Neuron (in vitro differentiated cells): ENCODE results near the gene SENP6.
A peak's percentile ranks its signal among the peaks of the same experiment; 100 is the strongest.
"Not testable (repeated sequence)": the region's sequence is repeated elsewhere in the genome, so short reads cannot be mapped to it uniquely, and the experiment has no call there.

Experiments
- H2AFZ ChIP-seq: one replicate; pipeline ENCODE4 v1.6.1; 2013; ENCODE audit warnings: low read depth, mild to moderate bottlenecking, inconsistent platforms, low read length, moderate library complexity
- H3K27me3 ChIP-seq: one replicate; pipeline ENCODE4 v1.6.1; 2013; ENCODE audit warnings: low read length; ENCODE audit not compliant: insufficient read depth
- H3K36me3 ChIP-seq: one replicate; pipeline ENCODE4 v1.6.1; 2013; ENCODE audit warnings: low read length; ENCODE audit not compliant: insufficient read depth
- H3K4me1 ChIP-seq: one replicate; pipeline ENCODE4 v1.6.1; 2013; ENCODE audit warnings: low read length; ENCODE audit not compliant: insufficient read depth
- H3K4me3 ChIP-seq: 2 replicates; pipeline ENCODE4 v1.5.1; 2013; ENCODE audit warnings: mild to moderate bottlenecking, low read length, moderate library complexity
- H3K9me3 ChIP-seq: one replicate; pipeline ENCODE4 v1.6.1; 2013; ENCODE audit warnings: low read length

Gene SENP6

DNA sequence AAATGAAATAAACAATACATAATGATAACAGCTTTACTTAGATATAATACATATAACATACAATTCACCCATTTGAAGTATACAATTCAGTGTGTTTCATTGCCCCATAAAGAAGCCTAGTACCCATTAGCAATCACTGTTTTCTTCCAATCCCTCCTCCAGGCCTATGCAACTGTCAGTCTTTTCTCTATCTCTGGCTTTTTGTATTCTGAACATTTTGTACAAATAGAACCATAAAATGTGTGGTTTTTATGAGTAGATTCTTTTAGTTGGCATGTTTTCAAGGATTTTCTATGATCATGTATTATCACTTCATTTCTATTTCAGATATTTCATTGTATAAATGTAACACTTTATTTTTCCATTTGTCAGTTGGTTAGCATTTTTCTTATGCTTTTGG is 92.7 kb downstream of the SENP6 start:
- H2AFZ ChIP-seq = no peak overlapping the region
- H3K27me3 ChIP-seq = no peaks in the 10 kb centered on the region
- no peak overlapping the region for H3K4me3 ChIP-seq
- H3K4me1 ChIP-seq = no peaks in the 10 kb centered on the region
- H3K9me3 ChIP-seq = no peaks in the 10 kb centered on the region
- H3K36me3 ChIP-seq = peaks cover 49% of the 10 kb centered on the region

DNA sequence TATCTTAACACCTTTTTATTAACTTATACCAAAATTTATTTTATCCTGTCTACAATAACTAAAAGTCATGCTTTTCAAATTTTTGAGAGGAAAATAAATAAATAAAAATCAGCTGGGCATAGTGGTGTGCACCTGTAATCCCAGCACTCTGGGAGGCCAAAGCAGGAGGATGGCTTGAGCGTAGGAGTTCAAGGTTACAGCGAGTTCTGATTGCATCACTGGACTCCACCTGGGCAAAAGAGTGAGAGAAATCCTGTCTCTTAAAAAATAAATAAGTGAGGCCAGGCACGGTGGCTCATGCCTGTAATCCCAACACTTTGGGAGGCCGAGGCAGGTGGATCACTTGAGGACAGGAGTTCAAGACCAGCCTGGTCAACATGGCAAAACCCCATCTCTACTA is 106.7 kb downstream of the SENP6 start:
- peaks cover 58% of the 10 kb centered on the region for H3K36me3 ChIP-seq
- H3K27me3 ChIP-seq = not testable (repeated sequence)

DNA sequence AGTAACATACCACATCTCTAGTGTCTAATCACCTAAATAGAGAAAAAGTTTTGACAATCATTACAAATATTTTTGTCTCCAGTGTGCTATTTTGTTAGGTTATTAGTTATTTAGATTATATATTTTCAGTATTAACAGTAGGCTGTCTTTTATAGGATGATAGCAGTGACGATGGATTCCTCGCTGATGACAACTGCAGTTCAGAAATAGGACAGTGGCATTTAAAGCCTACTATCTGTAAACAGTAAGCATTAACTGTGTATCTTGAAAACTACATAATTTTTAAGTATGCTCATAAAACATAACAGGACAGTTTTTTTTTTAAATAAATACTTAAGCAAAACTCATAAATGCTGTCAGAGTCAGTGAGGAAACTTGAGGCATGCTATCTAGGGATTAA is 109.5 kb downstream of the SENP6 start:
- peaks cover 73% of the 10 kb centered on the region for H3K36me3 ChIP-seq
- no peaks in the 10 kb centered on the region for H3K9me3 ChIP-seq
- H3K4me3 ChIP-seq = no peak overlapping the region
- H3K27me3 ChIP-seq = no peaks in the 10 kb centered on the region
- H2AFZ ChIP-seq = no peak overlapping the region
- no peaks in the 10 kb centered on the region for H3K4me1 ChIP-seq

More for the DNA sequence above, 106.7 kb downstream of the SENP6 start:
- H3K4me1 ChIP-seq, H2AFZ ChIP-seq, H3K4me3 ChIP-seq, H3K9me3 ChIP-seq: not testable (repeated sequence)

DNA sequence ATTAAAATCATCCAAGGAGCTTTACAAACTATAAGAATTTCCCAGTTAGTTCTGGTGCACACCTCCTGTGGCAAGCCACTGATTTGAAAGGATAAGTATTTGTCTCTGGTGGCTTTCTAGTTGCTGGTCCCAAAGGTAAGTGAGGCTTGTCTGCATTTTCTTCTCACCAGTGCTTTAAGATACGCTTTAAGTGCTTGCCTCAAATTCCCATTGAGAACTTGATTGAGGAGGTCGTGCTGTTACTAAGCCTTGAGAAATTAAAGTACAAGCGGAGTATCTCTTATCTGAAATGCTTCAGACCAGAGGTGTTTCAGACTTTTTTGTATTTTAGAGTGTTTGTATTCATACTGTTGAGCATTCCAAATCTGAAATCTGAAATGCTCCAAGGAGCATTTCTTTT is 117.5 kb downstream of the SENP6 start:
- Histone ChIP-seq H3K36me3 (peaks cover 26% of the 10 kb centered on the region), H2AFZ (no peak overlapping the region), H3K4me1 (no peaks in the 10 kb centered on the region), H3K27me3 (no peaks in the 10 kb centered on the region), H3K4me3 (no peak overlapping the region), H3K9me3 (no peaks in the 10 kb centered on the region)

DNA sequence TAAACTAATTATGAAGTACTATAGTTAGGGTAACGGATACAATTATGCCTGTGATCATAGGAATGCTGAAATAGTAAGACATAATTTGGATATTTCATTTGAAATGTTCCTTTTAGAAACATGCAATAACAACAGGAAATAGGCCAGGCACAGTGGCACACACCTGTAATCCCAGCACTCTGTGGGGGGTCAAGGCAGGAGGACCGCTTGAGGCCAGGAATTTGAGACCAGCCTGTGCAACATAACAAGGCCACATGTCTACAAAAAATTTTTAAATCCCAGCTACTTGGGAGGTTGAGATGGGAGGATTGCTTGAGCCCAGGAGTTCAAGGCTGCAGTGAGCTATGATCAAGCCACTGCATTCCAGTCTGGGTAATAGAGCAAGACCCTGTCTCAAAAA is 121.7 kb downstream of the SENP6 start:
- H3K27me3 ChIP-seq = no peaks in the 10 kb centered on the region
- H3K4me1 ChIP-seq = no peaks in the 10 kb centered on the region
- no peak overlapping the region for H2AFZ ChIP-seq
- H3K36me3 ChIP-seq = peaks cover under 1% of the 10 kb centered on the region
- H3K4me3 ChIP-seq = no peak overlapping the region
- no peaks in the 10 kb centered on the region for H3K9me3 ChIP-seq

DNA sequence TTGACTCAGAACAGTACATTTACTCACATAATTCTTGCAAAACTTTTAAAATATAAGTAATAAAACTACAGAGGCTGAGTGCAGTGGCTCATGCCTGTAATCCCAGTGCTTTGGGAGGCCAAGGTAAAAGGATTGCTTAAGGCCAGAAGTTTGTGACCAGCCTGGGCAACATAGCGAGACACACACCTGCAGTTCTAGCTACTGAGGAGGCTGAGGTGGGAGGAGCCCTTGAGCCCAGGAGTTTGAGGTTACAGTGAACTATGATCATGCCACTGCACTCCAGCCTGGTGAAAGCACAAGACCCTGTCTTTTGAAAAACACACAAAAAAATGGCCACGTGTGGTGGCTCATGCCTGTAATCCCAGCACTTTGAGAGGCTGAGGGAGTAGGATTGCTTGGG is 125.5 kb downstream of the SENP6 start:
- no peaks in the 10 kb centered on the region for H3K36me3 ChIP-seq
- H3K27me3 ChIP-seq = no peaks in the 10 kb centered on the region
- H2AFZ ChIP-seq = no peak overlapping the region
- no peaks in the 10 kb centered on the region for H3K9me3 ChIP-seq
- H3K4me3 ChIP-seq = no peak overlapping the region
- H3K4me1 ChIP-seq = no peaks in the 10 kb centered on the region

DNA sequence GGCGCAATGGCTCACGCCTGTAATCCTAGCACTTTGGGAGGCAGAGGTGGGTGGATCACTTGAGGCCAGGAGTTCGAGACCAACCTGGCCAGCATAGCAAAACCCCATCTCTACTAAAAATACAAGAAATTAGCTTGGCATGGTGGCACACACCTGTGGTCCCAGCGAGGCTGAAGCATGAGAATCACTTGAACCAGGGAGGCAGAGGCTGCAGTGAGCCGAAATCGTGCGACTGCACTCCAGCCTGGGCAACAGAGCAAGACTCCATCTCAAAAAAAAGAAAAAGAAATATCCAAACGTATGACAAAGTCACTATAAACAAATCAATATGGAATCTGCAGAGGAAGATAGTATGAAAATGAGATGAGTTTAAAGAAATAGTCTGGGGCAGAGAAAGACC is 129.3 kb downstream of the SENP6 start:
- not testable (repeated sequence) for H3K36me3 ChIP-seq, H3K4me3 ChIP-seq, H3K27me3 ChIP-seq, H3K4me1 ChIP-seq, H3K9me3 ChIP-seq, H2AFZ ChIP-seq

DNA sequence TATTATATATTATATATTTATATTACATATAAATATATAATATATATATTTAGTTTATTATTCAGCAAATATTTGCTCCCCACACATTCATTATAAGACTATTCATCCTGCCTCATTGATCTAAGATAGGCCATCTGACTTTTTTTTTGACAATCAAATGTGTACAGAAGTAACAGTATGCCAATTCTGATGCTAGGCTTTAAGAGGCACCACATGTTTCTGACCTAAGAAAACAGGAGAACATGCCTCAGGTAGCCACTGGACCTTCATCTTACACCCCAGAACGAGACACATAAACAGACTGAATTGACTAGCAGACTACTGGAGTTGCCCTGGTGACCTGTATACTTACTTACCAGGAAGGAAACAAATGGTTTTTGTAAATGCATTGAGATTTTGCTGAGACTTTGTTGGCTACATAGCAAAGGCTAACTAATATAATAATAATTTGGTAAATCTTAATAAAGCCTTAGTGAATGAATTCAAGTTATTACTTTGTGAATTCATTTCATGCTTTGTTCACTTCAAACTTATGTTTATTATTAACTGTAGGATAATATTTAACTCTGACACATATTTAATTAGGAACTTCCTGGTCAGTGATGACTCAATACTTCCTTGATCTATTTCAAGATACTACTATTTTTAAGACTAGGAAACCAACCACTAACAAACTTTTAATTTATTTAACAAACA is 134.0 kb downstream of the SENP6 start:
- no peak overlapping the region for H3K4me3 ChIP-seq
- H3K27me3 ChIP-seq = no peaks in the 10 kb centered on the region
- H3K9me3 ChIP-seq = no peaks in the 10 kb centered on the region
- no peaks in the 10 kb centered on the region for H3K4me1 ChIP-seq
- no peaks in the 10 kb centered on the region for H3K36me3 ChIP-seq
- H2AFZ ChIP-seq = no peak overlapping the region

DNA sequence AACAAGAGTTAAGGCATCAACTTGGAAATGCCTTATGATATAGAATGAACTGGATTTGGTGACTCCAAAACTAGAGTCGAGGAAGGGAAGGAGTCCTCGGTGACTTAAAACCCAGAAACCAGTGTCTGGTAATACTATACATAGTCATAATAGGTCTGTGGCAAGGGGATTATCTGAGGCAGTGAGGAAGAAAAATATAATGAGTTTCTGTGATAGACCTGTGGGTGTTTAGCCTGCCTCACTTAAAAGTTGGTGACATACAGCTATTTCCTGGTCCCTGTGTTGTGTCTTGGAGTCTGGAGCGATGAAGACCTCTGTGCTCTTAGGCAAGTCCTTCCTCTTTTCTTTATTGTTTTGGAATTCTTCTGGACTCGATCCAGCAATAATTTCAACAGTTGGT is 142.3 kb downstream of the SENP6 start:
- Histone ChIP-seq H3K27me3 (no peaks in the 10 kb centered on the region), H3K4me1 (no peaks in the 10 kb centered on the region), H2AFZ (no peak overlapping the region), H3K9me3 (no peaks in the 10 kb centered on the region), H3K4me3 (no peak overlapping the region), H3K36me3 (no peaks in the 10 kb centered on the region)

DNA sequence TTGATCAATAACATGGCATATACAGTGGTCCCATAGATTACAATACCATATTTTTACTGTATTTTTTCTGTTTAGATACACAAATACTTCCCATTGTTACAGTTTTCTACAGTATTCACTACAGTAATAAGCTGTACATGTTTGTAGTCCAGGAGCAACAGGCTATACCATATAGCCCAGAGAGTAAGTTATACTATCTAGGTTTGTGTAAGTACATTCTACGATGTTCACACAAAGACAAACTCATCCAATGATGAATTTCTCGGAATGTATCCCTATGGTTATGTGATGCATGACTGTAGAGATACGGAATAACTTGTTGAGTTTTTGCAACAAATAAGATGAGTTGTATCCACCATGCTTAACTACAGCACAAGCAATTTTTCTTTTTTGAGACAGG is 143.7 kb downstream of the SENP6 start:
- Histone ChIP-seq H2AFZ (no peak overlapping the region), H3K27me3 (no peaks in the 10 kb centered on the region), H3K4me3 (no peak overlapping the region), H3K9me3 (no peaks in the 10 kb centered on the region), H3K36me3 (no peaks in the 10 kb centered on the region), H3K4me1 (peaks cover 2% of the 10 kb centered on the region)

DNA sequence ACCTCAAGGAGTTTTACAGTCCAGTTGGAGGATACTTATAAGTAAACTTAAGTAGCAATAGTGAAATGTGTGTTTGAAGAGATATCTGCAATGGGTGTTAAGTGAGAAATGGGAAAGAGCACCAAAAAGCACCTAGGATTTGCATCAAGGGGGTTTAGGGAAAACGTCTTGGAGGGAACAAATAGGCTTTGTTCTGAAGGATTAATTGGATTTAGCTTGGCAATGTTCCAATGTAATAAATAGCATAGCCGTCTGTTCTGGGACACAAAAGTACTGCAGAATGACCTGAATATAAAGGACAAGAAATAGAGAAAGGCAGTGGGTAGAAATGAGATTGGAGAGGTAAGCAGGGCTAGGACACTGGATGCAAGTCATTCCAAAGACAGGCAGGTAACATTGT is 144.5 kb downstream of the SENP6 start:
- H3K4me3 ChIP-seq = no peak overlapping the region
- no peaks in the 10 kb centered on the region for H3K36me3 ChIP-seq

DNA sequence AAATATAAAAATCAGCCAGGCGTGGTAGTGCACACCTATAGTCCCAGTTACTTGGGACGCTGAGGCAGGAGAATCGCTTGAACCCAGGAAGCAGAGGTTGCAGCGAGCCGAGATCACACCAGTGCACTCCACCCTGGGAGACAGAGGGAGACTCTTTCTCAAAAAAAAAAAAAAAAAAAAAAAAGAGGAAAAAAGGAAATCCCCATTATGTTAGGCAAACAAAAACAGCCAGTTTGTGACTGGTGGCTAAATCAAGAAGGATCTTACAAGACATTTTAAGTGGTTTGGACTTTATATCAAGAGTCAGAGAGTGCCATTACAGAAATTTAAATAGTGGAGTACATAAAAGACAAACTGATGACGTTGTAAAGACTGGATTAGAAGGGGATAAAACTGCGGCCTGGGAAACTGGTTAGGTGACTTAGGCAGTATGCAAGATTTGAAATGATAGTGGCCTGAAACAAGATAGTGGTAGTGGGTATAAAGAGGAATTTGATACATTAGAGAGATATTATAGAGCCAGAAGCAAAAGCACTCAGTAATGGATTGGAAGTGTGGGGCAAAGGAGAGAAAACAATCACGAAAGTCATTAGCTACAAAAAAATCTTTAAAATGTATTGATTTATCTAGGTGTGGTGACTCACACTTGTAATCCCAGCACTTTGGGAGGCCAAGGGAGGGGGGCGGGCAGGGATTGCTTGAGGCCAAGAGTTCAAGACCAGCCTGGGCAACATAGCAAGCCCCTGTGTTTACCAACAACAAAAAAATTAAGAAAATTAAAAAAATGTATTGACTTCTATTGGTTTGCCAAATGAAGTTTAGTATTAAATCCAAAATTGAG is 145.7 kb downstream of the SENP6 start:
- Histone ChIP-seq H3K36me3 (no peaks in the 10 kb centered on the region), H3K27me3 (no peaks in the 10 kb centered on the region), H3K4me3 (peak overlapping the region; percentile 88), H2AFZ (no peak overlapping the region), H3K4me1 (peaks cover 8% of the 10 kb centered on the region), H3K9me3 (no peaks in the 10 kb centered on the region)

More for the DNA sequence above, 144.5 kb downstream of the SENP6 start:
- Histone ChIP-seq H2AFZ (no peak overlapping the region), H3K9me3 (no peaks in the 10 kb centered on the region), H3K4me1 (peaks cover 6% of the 10 kb centered on the region), H3K27me3 (no peaks in the 10 kb centered on the region)

DNA sequence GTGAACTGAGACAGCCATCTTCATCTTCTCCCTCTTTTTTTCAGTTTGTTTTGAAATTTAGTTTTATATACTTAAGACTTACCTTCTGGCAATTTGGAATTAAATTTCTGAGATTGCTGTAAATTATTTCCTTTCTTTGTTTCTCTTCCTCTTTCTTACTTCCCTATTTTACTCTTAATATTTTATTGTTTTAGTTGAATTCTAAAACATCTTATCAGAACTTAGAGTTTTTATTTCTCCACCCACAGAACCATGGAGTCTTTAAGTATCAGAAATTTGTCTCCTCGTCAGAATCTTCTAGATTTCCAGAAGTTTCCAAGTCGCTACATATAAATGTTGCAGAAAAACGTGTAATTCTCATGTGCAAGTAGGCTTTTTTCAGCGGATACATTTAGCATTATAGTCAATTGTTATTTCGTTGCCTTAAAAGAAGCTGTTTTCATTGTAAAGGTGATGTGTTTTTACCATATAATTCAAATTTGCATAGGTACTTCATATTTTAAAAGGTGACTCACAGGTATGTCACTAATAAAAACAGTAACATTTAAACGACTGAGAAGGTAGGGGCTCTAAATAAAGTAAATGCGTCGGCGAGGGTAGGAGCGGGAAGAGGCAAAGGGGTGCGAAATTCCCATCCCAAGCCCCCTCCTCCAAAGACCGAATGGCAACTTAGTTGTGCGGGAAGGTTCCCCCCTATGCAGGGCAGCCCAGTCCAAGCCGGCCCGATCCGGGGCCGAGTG is 146.5 kb downstream of the SENP6 start:
- H3K27me3 ChIP-seq = no peaks in the 10 kb centered on the region
- no peaks in the 10 kb centered on the region for H3K36me3 ChIP-seq
- peaks cover 8% of the 10 kb centered on the region for H3K4me1 ChIP-seq
- peak overlapping the region; percentile 88 for H3K4me3 ChIP-seq
- peak overlapping the region; percentile 79 for H2AFZ ChIP-seq
- no peaks in the 10 kb centered on the region for H3K9me3 ChIP-seq
